Measurements from ENCODE around the gene C2orf76. TPM values are rescaled to one million over a fixed set of nuclear protein-coding genes. Genes with fewer than 3 reads are reported as not detected.

C2orf76 gene
- total and polyA plus RNA-seq, 2 donors (not counting 1 experiment from before 2014, with no cell fraction given): 6.9 to 13.6 TPM

DNA sequence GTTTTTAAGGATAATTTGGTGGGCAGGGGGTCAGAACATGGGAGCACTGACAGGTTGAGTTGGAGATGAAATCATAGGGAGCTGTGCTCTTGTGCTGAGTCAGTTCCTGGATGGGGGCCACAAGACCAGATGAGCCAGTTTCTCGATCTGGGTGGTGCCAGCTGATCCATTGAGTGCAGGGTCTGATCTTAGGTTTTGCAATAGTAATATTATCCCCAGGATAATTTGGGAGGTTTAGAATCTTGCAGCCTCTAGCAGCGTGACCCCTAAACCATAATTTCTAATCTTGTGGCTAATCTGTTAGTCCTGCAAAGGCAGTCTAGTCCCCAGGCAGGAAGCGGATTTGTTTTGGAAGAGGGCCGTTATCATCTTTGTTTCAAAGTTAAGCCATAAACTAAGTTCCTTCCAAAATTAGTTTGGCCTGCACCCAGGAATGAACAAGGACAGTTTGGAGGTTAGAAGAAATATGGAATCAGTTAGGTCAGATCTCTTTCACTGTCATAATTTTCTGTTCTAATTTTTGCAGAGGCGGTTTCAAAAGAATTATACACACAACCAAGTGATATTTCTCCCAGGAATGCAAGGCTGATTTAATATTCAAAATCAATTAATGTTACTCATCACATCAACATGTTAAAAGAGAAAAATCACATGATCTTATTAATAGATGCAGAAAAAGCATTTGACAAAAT is 23.1 kb upstream of the C2orf76 start:
- ChIA-PET POLR2A (no interaction called here), CTCF (interaction anchor here (0.6 kb wide), 1 partner anchor 125 kb away, joined by 3 read pairs; no protein-coding TSS in a partner anchor)
- ATAC-seq (ENCODE audit: low read depth) (no peak), DNase-seq (no peak)
- Histone ChIP-seq H2AFZ (ENCODE audit: insufficient read depth, low read depth, low read length, poor library complexity, severe bottlenecking) (no peak overlapping the region), H3K9ac (ENCODE audit: low read length) (no peak overlapping the region), H3K36me3 (replicated peaks in 1 of 2; ENCODE audit: control extremely low read depth in 1 of 2, control insufficient read depth in 1 of 2, extremely low read depth in 1 of 2, insufficient read depth in 2 of 2, low read length in 1 of 2) (no peaks in the 10 kb centered on the region), H3K4me3 (ENCODE audit: control extremely low read depth in 1 of 5, extremely low read depth in 1 of 5, insufficient read depth in 1 of 5, low read depth in 2 of 5, low read length in 4 of 5) (no peak overlapping the region), H3K27me3 (replicated peaks in 1 of 4; ENCODE audit: control extremely low read depth in 1 of 4, control insufficient read depth in 3 of 4, insufficient read depth in 4 of 4, low read length in 3 of 4) (peaks cover 0 to 3% (median 0%) of the 10 kb centered on the region in 4 experiments), H3K27ac (ENCODE audit: low read length in 2 of 2) (no peak overlapping the region), H3K79me2 (ENCODE audit: control insufficient read depth, insufficient read depth, low read length) (no peaks in the 10 kb centered on the region), H3K4me2 (replicated peaks; ENCODE audit: low read depth, low read length, poor library complexity, severe bottlenecking) (no peak overlapping the region), H3K9me3 (ENCODE audit: control extremely low read depth in 1 of 3, control insufficient read depth in 2 of 3, insufficient read depth in 1 of 3, low read length in 2 of 3) (peaks cover 0 to 4% (median 1%) of the 10 kb centered on the region in 3 donors), H4K20me1 (ENCODE audit: control insufficient read depth, insufficient read depth, low read length, poor library complexity, severe bottlenecking) (no peaks in the 10 kb centered on the region), H3K4me1 (ENCODE audit: control insufficient read depth in 2 of 2, insufficient read depth in 2 of 2, low read length in 2 of 2) (peaks cover 7% of the 10 kb centered on the region in 2 donors)
- no peak overlapping the region for H3K4me3 Mint-ChIP-seq
- TF ChIP-seq EZH2 (IDR thresholded peaks at IDR 0.05; ENCODE audit: borderline replicate concordance, insufficient read depth, low read depth, low read length, poor library complexity, severe bottlenecking): no peak
- TF ChIP-seq CTCF (IDR thresholded peaks at IDR 0.05): no peak
- intact Hi-C loops (cut with micrococcal nuclease): no loop called here
- peaks cover 3% of the 10 kb centered on the region for H3K27me3 Mint-ChIP-seq
- H3K9me3 Mint-ChIP-seq (ENCODE audit: insufficient read depth): no peaks in the 10 kb centered on the region
- H3K27ac Mint-ChIP-seq: no peak overlapping the region
- WGBS (ENCODE audit: insufficient coverage): no CpG with 5 or more reads among the region's 5 CpGs
- peaks cover 7% of the 10 kb centered on the region for H3K4me1 Mint-ChIP-seq

- CTCF ChIA-PET: no interaction called here
Observed at GRCh38 chr2:119387381-119388129, 20.9 kb upstream of the C2orf76 start.

More at GRCh38 chr2:119387381-119388129, 20.9 kb upstream of the C2orf76 start:
- H3K36me3 ChIP-seq (replicated peaks in 1 of 2; ENCODE audit: control extremely low read depth in 1 of 2, control insufficient read depth in 1 of 2, extremely low read depth in 1 of 2, insufficient read depth in 2 of 2, low read length in 1 of 2): no peaks in the 10 kb centered on the region
- Mint-ChIP-seq H3K4me3 (no peak overlapping the region), H3K27ac (no peak overlapping the region), H3K9me3 (ENCODE audit: insufficient read depth) (no peaks in the 10 kb centered on the region), H3K27me3 (peaks cover 4% of the 10 kb centered on the region), H3K4me1 (peaks cover 7% of the 10 kb centered on the region)
- no peaks in the 10 kb centered on the region for H4K20me1 ChIP-seq (ENCODE audit: control insufficient read depth, insufficient read depth, low read length, poor library complexity, severe bottlenecking)
- H3K4me1 ChIP-seq (ENCODE audit: control insufficient read depth in 2 of 2, insufficient read depth in 2 of 2, low read length in 2 of 2): peaks cover 7% of the 10 kb centered on the region in 2 donors
- no peak for DNase-seq
- H3K27me3 ChIP-seq (replicated peaks in 1 of 4; ENCODE audit: control extremely low read depth in 1 of 4, control insufficient read depth in 3 of 4, insufficient read depth in 4 of 4, low read length in 3 of 4): peaks cover 0 to 3% (median 0%) of the 10 kb centered on the region in 4 experiments
- peak; percentile 31 for ATAC-seq (ENCODE audit: low read depth)
- no peak overlapping the region for H3K4me3 ChIP-seq (ENCODE audit: control extremely low read depth in 1 of 5, extremely low read depth in 1 of 5, insufficient read depth in 1 of 5, low read depth in 2 of 5, low read length in 4 of 5)
- intact Hi-C loops (cut with micrococcal nuclease): no loop called here
- no peak for TF ChIP-seq EZH2 (IDR thresholded peaks at IDR 0.05; ENCODE audit: borderline replicate concordance, insufficient read depth, low read depth, low read length, poor library complexity, severe bottlenecking)
- no peak for TF ChIP-seq CTCF (IDR thresholded peaks at IDR 0.05)
- no peak overlapping the region for H3K9ac ChIP-seq (ENCODE audit: low read length)
- H2AFZ ChIP-seq (ENCODE audit: insufficient read depth, low read depth, low read length, poor library complexity, severe bottlenecking): peak overlapping the region; percentile 48
- POLR2A ChIA-PET: no interaction called here
- WGBS (ENCODE audit: insufficient coverage): 43% methylated on average over 4 of the region's 9 CpGs
- no peak overlapping the region for H3K27ac ChIP-seq (ENCODE audit: low read length in 2 of 2)
- H3K79me2 ChIP-seq (ENCODE audit: control insufficient read depth, insufficient read depth, low read length): no peaks in the 10 kb centered on the region
- peaks cover 0 to 4% (median 1%) of the 10 kb centered on the region in 3 donors for H3K9me3 ChIP-seq (ENCODE audit: control extremely low read depth in 1 of 3, control insufficient read depth in 2 of 3, insufficient read depth in 1 of 3, low read length in 2 of 3)
- peak overlapping the region; percentile 9 for H3K4me2 ChIP-seq (replicated peaks; ENCODE audit: low read depth, low read length, poor library complexity, severe bottlenecking)
